ENCODE results near the gene KCNQ5. TPM values are rescaled to one million over a fixed set of nuclear protein-coding genes. Genes with fewer than 3 reads are reported as not detected.

The KCNQ5 gene
- total RNA-seq, 1 experiment from 2014 or later, result 2.0 TPM

DNA sequence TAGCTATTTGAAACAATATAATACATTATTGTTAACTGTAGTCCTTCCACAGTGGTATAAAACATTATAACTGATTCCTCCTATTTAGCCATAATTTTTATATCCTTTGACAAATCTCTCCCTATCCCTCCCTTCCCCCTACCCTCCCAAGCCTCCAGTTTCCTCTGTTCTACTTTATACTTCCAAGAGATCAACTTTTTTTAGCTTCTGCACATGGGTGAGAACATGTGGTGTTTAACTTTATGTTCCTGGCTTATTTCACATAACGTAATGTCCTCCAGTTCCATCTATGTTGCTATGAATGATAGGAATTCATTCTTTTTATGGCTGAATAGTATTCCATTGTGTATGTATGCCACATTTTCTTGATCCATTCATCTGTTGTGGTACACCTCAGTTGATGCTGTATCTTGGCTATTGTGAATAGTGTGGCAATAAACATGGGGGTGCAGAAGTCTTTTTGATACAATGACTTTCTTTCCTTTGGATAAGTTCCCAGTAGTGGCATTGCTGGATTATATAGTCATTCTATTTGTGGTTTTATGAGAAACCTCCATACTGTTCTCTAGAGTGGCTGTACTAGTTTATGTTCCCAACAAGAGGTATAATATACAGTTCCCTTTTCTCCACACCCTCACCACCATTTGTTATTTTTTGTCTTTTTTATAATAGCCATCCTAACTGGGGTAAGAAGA, 205.0 kb downstream of the KCNQ5 start (continued):
- TF ChIP-seq, protein P1, sequence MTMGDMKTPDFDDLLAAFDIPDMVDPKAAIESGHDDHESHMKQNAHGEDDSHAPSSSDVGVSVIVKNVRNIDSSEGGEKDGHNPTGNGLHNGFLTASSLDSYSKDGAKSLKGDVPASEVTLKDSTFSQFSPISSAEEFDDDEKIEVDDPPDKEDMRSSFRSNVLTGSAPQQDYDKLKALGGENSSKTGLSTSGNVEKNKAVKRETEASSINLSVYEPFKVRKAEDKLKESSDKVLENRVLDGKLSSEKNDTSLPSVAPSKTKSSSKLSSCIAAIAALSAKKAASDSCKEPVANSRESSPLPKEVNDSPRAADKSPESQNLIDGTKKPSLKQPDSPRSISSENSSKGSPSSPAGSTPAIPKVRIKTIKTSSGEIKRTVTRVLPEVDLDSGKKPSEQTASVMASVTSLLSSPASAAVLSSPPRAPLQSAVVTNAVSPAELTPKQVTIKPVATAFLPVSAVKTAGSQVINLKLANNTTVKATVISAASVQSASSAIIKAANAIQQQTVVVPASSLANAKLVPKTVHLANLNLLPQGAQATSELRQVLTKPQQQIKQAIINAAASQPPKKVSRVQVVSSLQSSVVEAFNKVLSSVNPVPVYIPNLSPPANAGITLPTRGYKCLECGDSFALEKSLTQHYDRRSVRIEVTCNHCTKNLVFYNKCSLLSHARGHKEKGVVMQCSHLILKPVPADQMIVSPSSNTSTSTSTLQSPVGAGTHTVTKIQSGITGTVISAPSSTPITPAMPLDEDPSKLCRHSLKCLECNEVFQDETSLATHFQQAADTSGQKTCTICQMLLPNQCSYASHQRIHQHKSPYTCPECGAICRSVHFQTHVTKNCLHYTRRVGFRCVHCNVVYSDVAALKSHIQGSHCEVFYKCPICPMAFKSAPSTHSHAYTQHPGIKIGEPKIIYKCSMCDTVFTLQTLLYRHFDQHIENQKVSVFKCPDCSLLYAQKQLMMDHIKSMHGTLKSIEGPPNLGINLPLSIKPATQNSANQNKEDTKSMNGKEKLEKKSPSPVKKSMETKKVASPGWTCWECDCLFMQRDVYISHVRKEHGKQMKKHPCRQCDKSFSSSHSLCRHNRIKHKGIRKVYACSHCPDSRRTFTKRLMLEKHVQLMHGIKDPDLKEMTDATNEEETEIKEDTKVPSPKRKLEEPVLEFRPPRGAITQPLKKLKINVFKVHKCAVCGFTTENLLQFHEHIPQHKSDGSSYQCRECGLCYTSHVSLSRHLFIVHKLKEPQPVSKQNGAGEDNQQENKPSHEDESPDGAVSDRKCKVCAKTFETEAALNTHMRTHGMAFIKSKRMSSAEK (CRISPR knock-in tag; IDR thresholded peaks at IDR 0.05; ENCODE audit: borderline replicate concordance), result no peak

DNA sequence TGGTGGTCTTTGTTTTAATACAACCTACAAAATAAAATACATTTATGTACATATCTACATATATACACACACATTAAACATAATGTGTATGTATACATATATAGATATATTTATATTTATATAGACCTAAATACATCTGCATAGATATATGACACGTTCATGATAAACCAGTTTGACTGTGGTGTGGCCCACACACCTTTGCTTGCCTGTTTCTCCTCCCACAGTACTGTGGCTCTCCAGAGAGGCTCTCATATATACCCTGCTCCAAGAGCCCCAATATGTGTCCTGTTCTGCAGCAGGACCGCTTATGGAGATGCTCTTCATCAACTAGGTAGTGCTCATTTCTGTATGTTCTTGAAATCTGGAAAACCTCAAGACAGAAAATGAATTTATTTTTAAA, 207.0 kb downstream of the KCNQ5 start:
- H3K9me3 Mint-ChIP-seq, result peaks cover 5% of the 10 kb centered on the region; the same call in 1 of the 2 replicates
- H3K4me1 Mint-ChIP-seq, result no peaks in the 10 kb centered on the region
- H3K27ac Mint-ChIP-seq, result no peak overlapping the region
- no peaks in the 10 kb centered on the region for H3K27me3 Mint-ChIP-seq (ENCODE audit: low read depth)
- ATAC-seq (no peak), DNase-seq (ENCODE audit: low spot score) (no peak)
- ChIA-PET POLR2A (no interaction called here), CTCF (no interaction called here)
- TF ChIP-seq, protein P2, sequence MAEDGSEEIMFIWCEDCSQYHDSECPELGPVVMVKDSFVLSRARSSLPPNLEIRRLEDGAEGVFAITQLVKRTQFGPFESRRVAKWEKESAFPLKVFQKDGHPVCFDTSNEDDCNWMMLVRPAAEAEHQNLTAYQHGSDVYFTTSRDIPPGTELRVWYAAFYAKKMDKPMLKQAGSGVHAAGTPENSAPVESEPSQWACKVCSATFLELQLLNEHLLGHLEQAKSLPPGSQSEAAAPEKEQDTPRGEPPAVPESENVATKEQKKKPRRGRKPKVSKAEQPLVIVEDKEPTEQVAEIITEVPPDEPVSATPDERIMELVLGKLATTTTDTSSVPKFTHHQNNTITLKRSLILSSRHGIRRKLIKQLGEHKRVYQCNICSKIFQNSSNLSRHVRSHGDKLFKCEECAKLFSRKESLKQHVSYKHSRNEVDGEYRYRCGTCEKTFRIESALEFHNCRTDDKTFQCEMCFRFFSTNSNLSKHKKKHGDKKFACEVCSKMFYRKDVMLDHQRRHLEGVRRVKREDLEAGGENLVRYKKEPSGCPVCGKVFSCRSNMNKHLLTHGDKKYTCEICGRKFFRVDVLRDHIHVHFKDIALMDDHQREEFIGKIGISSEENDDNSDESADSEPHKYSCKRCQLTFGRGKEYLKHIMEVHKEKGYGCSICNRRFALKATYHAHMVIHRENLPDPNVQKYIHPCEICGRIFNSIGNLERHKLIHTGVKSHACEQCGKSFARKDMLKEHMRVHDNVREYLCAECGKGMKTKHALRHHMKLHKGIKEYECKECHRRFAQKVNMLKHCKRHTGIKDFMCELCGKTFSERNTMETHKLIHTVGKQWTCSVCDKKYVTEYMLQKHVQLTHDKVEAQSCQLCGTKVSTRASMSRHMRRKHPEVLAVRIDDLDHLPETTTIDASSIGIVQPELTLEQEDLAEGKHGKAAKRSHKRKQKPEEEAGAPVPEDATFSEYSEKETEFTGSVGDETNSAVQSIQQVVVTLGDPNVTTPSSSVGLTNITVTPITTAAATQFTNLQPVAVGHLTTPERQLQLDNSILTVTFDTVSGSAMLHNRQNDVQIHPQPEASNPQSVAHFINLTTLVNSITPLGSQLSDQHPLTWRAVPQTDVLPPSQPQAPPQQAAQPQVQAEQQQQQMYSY (CRISPR knock-in tag; IDR thresholded peaks at IDR 0.05), result no peak
- TF ChIP-seq MYBL2 (CRISPR knock-in tag; IDR thresholded peaks at IDR 0.05), result no peak
- TF ChIP-seq, protein P3, sequence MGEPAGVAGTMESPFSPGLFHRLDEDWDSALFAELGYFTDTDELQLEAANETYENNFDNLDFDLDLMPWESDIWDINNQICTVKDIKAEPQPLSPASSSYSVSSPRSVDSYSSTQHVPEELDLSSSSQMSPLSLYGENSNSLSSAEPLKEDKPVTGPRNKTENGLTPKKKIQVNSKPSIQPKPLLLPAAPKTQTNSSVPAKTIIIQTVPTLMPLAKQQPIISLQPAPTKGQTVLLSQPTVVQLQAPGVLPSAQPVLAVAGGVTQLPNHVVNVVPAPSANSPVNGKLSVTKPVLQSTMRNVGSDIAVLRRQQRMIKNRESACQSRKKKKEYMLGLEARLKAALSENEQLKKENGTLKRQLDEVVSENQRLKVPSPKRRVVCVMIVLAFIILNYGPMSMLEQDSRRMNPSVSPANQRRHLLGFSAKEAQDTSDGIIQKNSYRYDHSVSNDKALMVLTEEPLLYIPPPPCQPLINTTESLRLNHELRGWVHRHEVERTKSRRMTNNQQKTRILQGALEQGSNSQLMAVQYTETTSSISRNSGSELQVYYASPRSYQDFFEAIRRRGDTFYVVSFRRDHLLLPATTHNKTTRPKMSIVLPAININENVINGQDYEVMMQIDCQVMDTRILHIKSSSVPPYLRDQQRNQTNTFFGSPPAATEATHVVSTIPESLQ (CRISPR knock-in tag; IDR thresholded peaks at IDR 0.05), result no peak
- H3K4me3 Mint-ChIP-seq, result no peak overlapping the region
- no peaks in the 10 kb centered on the region; the same call in 1 of the 2 replicates for H3K36me3 Mint-ChIP-seq

DNA sequence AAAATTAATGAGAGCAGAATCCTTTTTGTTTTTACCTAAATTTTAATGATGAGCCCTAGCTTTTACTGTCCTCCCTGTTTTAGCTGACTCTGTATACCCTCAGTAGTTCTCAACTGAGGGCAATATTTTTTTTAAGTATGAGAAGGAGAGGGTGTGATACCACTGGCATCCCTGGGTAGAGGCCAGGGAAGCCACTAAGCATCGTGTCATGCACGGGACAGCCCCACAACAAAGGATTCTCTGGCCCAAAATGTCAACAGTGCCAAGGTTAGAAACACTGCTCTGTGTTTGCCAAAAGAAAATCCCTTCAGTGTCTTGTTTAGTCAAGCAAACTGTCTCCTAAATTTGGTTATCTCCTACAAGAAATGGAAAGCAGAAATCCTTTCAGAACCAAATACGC, 210.4 kb downstream of the KCNQ5 start:
- Mint-ChIP-seq H3K4me3 (no peak overlapping the region), H3K27me3 (ENCODE audit: low read depth) (no peaks in the 10 kb centered on the region; the same call in 1 of the 2 replicates), H3K4me1 (no peaks in the 10 kb centered on the region), H3K27ac (no peak overlapping the region), H3K36me3 (no peaks in the 10 kb centered on the region; the same call in 1 of the 2 replicates), H3K9me3 (peaks cover 5% of the 10 kb centered on the region; the same call in 1 of the 2 replicates)
- POLR2A ChIA-PET, result no interaction called here
- DNase-seq (ENCODE audit: low spot score) (no peak), ATAC-seq (no peak)
- TF ChIP-seq PRRX2 (CRISPR knock-in tag; IDR thresholded peaks at IDR 0.05) (no peak), FOXK1 (CRISPR knock-in tag; IDR thresholded peaks at IDR 0.05) (no peak), ZNF317 (CRISPR knock-in tag; IDR thresholded peaks at IDR 0.05; ENCODE audit: borderline replicate concordance, low read depth) (no peak), CREM (CRISPR knock-in tag; IDR thresholded peaks at IDR 0.05) (no peak), OVOL2 (CRISPR knock-in tag; IDR thresholded peaks at IDR 0.05; ENCODE audit: borderline replicate concordance) (no peak), NR1H2 (CRISPR knock-in tag; IDR thresholded peaks at IDR 0.05) (no peak), SOX15 (CRISPR knock-in tag; IDR thresholded peaks at IDR 0.05) (no peak)
- TF ChIP-seq, protein P4, sequence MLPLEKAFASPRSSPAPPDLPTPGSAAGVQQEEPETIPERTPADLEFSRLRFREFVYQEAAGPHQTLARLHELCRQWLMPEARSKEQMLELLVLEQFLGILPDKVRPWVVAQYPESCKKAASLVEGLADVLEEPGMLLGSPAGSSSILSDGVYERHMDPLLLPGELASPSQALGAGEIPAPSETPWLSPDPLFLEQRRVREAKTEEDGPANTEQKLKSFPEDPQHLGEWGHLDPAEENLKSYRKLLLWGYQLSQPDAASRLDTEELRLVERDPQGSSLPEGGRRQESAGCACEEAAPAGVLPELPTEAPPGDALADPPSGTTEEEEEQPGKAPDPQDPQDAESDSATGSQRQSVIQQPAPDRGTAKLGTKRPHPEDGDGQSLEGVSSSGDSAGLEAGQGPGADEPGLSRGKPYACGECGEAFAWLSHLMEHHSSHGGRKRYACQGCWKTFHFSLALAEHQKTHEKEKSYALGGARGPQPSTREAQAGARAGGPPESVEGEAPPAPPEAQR (CRISPR knock-in tag; IDR thresholded peaks at IDR 0.05), result no peak
- TF ChIP-seq, protein P5, sequence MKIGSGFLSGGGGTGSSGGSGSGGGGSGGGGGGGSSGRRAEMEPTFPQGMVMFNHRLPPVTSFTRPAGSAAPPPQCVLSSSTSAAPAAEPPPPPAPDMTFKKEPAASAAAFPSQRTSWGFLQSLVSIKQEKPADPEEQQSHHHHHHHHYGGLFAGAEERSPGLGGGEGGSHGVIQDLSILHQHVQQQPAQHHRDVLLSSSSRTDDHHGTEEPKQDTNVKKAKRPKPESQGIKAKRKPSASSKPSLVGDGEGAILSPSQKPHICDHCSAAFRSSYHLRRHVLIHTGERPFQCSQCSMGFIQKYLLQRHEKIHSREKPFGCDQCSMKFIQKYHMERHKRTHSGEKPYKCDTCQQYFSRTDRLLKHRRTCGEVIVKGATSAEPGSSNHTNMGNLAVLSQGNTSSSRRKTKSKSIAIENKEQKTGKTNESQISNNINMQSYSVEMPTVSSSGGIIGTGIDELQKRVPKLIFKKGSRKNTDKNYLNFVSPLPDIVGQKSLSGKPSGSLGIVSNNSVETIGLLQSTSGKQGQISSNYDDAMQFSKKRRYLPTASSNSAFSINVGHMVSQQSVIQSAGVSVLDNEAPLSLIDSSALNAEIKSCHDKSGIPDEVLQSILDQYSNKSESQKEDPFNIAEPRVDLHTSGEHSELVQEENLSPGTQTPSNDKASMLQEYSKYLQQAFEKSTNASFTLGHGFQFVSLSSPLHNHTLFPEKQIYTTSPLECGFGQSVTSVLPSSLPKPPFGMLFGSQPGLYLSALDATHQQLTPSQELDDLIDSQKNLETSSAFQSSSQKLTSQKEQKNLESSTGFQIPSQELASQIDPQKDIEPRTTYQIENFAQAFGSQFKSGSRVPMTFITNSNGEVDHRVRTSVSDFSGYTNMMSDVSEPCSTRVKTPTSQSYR (CRISPR knock-in tag; IDR thresholded peaks at IDR 0.05), result no peak
- TF ChIP-seq, protein P6, sequence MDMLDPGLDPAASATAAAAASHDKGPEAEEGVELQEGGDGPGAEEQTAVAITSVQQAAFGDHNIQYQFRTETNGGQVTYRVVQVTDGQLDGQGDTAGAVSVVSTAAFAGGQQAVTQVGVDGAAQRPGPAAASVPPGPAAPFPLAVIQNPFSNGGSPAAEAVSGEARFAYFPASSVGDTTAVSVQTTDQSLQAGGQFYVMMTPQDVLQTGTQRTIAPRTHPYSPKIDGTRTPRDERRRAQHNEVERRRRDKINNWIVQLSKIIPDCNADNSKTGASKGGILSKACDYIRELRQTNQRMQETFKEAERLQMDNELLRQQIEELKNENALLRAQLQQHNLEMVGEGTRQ (CRISPR knock-in tag; IDR thresholded peaks at IDR 0.05), result no peak
- CTCF ChIA-PET, result no interaction called here

All from WTC11 (cell line).